ENCODE data around the gene EIF1B. TPM values are rescaled to one million over a fixed set of nuclear protein-coding genes. Genes with fewer than 3 reads are reported as not detected.

The EIF1B gene
- total RNA-seq, 1 experiment from 2014 or later, result 39.9 TPM

DNA sequence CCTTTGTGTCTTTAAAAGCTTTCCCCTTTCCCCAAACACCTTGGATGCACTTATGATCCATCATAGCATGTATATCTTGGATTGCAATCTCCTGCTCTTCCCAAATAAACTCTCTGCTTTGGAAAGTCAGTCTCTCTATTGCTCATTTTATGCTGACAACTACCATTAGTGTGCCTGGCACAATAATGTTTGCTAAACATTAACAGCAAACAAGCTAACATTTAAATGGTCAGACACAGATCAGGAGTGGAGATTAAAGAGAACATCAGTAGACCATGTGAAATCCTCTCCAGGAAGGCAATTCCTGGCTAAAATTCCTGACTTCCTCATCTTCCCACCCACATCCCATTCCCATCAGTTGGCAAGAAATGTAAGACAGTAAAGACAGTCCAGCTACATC lies 44.3 kb upstream of the EIF1B start:
- TF ChIP-seq EZH2 (IDR thresholded peaks at IDR 0.05; ENCODE audit: low read depth), result no peak
- TF ChIP-seq, protein P1, sequence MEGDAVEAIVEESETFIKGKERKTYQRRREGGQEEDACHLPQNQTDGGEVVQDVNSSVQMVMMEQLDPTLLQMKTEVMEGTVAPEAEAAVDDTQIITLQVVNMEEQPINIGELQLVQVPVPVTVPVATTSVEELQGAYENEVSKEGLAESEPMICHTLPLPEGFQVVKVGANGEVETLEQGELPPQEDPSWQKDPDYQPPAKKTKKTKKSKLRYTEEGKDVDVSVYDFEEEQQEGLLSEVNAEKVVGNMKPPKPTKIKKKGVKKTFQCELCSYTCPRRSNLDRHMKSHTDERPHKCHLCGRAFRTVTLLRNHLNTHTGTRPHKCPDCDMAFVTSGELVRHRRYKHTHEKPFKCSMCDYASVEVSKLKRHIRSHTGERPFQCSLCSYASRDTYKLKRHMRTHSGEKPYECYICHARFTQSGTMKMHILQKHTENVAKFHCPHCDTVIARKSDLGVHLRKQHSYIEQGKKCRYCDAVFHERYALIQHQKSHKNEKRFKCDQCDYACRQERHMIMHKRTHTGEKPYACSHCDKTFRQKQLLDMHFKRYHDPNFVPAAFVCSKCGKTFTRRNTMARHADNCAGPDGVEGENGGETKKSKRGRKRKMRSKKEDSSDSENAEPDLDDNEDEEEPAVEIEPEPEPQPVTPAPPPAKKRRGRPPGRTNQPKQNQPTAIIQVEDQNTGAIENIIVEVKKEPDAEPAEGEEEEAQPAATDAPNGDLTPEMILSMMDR (conservative IDR thresholded peaks at IDR 0.05), result no peak
- Histone ChIP-seq H3K9me2 (ENCODE audit: insufficient read depth) (no peaks in the 10 kb centered on the region), H3F3A (ENCODE audit: insufficient read depth, low read depth) (no peaks in the 10 kb centered on the region), H3K27me3 (ENCODE audit: insufficient read depth, low read depth) (0 out of 2 replicates have a peak, but pooled peaks cover 6% of the 10 kb centered on the region), H2AFZ (no peak overlapping the region), H3K9me3 (ENCODE audit: insufficient read depth, low read depth) (no peaks in the 10 kb centered on the region), H3K79me2 (ENCODE audit: low read depth) (no peaks in the 10 kb centered on the region), H4K20me1 (ENCODE audit: insufficient read depth) (no peaks in the 10 kb centered on the region), H3K4me2 (no peak overlapping the region), H3K36me3 (ENCODE audit: low read depth) (no peaks in the 10 kb centered on the region), H3K4me1 (replicated peaks; ENCODE audit: insufficient read depth) (no peaks in the 10 kb centered on the region), H3K4me3 (no peak overlapping the region), H3K27ac (no peak overlapping the region)
- ChIA-PET POLR2A (ENCODE audit: unreplicated experiment) (no interaction called here), CTCF (no interaction called here)
- no TSS peak for BruUV-seq (replicated peaks)
- DNase-seq, result no peak
- intact Hi-C loops (cut with micrococcal nuclease; ENCODE audit: unreplicated experiment), result no loop called here

DNA sequence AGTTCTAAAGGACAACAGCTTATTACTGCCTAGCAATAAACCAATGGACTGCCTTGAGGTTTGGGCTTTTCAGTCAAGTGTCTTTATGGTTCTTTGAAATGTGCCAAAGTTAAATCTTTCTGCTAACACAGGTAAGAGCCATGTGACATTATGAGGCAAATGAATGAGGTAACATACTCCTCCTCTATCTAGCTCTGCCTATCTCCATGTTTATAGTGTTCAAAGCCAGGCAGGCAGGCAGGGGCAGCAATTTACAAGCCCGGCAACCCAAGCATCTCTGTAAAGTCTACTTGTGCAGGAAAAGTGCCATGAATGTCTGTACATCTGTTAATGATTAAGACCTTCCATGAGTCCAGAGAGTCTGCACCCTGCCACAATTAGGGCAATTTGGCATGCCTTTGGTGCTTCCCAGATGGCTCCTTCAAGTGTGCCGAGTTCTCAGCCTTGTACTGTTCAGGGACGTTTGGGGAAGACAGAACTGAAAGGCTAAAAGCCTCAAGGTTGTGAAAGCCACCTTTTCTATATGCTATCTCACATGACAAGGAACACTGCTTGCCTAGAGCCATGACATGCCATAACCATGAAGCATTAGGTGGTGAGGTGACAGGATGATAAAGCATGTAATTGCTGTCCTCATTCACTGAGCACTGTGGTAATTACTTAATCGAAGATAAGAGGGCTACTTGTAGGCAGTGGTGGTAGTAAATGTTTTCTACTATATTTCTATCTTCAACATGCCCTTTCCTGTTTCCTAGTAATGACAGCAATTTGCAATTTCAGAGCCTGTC lies 41.4 kb upstream of the EIF1B start:
- Histone ChIP-seq H4K20me1 (ENCODE audit: insufficient read depth) (no peaks in the 10 kb centered on the region), H3K9me2 (ENCODE audit: insufficient read depth) (no peaks in the 10 kb centered on the region), H3K4me3 (no peak overlapping the region), H3K9me3 (ENCODE audit: insufficient read depth, low read depth) (no peaks in the 10 kb centered on the region), H3K4me2 (no peak overlapping the region), H3K4me1 (replicated peaks; ENCODE audit: insufficient read depth) (no peaks in the 10 kb centered on the region), H3K27me3 (ENCODE audit: insufficient read depth, low read depth) (peaks cover 11% of the 10 kb centered on the region; the same call in 1 of the 2 replicates), H3K27ac (no peak overlapping the region), H3K36me3 (ENCODE audit: low read depth) (no peaks in the 10 kb centered on the region), H2AFZ (no peak overlapping the region), H3F3A (ENCODE audit: insufficient read depth, low read depth) (no peaks in the 10 kb centered on the region), H3K79me2 (ENCODE audit: low read depth) (no peaks in the 10 kb centered on the region)
- ChIA-PET POLR2A (ENCODE audit: unreplicated experiment) (interaction anchor here (0.6 kb wide), 2 partner anchors 16 to 1045 kb away, joined by 3 to 4 read pairs; no protein-coding TSS in a partner anchor), CTCF (no interaction called here)
- intact Hi-C loops (cut with micrococcal nuclease; ENCODE audit: unreplicated experiment), result no loop called here
- no peak for DNase-seq
- BruUV-seq (replicated peaks), result no TSS peak
- TF ChIP-seq, protein P1 (conservative IDR thresholded peaks at IDR 0.05), result no peak
- no peak for TF ChIP-seq EZH2 (IDR thresholded peaks at IDR 0.05; ENCODE audit: low read depth)

DNA sequence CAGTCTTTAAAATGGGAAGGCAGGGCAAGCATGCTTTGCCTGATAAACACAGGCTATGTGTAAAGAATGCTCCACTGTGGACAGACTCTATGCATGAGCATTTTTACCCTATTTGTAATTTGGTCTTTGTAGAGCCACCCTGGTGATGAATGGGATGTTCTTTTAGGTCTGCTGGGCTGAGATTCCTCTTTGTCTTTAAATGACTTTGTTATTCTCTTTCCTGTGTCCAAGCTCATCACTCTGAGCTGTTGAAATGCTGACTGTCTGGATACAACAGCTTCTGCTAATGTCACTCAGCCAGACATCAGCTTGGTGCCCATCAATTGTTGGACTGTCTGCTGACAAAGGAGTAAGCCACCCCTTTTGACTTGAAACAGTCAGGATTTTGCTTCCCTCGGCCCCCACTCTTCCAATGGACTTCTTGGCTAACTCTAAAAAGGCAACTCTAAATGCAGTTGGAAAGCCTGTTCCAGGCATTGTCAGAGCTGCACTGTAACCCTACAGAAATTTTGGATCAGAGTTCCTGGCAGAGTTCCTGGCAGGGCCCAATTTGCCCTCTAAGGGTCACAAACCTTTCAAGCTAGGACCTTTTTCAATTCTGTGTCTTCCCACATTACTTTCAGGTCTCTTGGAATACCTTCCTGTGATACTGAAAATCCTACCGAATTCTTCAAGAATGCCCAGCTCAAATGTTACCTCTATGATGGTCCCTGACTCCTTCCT lies 40.5 kb upstream of the EIF1B start:
- H2AFZ ChIP-seq, result no peak overlapping the region
- H3K27me3 ChIP-seq (ENCODE audit: insufficient read depth, low read depth), result peaks cover 11% of the 10 kb centered on the region; the same call in 1 of the 2 replicates
- ChIA-PET CTCF (no interaction called here), POLR2A (ENCODE audit: unreplicated experiment) (no interaction called here)
- H3K79me2 ChIP-seq (ENCODE audit: low read depth), result no peaks in the 10 kb centered on the region
- no peaks in the 10 kb centered on the region for H3F3A ChIP-seq (ENCODE audit: insufficient read depth, low read depth)
- H3K4me1 ChIP-seq (replicated peaks; ENCODE audit: insufficient read depth), result no peaks in the 10 kb centered on the region
- no peaks in the 10 kb centered on the region for H3K9me3 ChIP-seq (ENCODE audit: insufficient read depth, low read depth)
- H3K4me2 ChIP-seq, result no peak overlapping the region
- BruUV-seq (replicated peaks), result no TSS peak
- no peaks in the 10 kb centered on the region for H4K20me1 ChIP-seq (ENCODE audit: insufficient read depth)
- H3K27ac ChIP-seq, result no peak overlapping the region
- intact Hi-C loops (cut with micrococcal nuclease; ENCODE audit: unreplicated experiment), result no loop called here
- no peaks in the 10 kb centered on the region for H3K9me2 ChIP-seq (ENCODE audit: insufficient read depth)
- H3K36me3 ChIP-seq (ENCODE audit: low read depth), result no peaks in the 10 kb centered on the region
- H3K4me3 ChIP-seq, result no peak overlapping the region
- no peak for DNase-seq
- no peak for TF ChIP-seq EZH2 (IDR thresholded peaks at IDR 0.05; ENCODE audit: low read depth)
- TF ChIP-seq, protein P1 (conservative IDR thresholded peaks at IDR 0.05), result no peak

All from PC-9 (cell line).